IMR-90 (cell line): ENCODE data around the gene RHO. TPM values are rescaled to one million over a fixed set of nuclear protein-coding genes. Genes with fewer than 3 reads are reported as not detected.

Experiments used
- ATAC-seq: fragments of 200-7000 bp; cut with Tn5 transposase; 2 replicates; pipeline ENCODE4 v1.9.1; 2020; ENCODE audit warnings: low read depth, mild to moderate bottlenecking, moderate library complexity
- BruUV-seq: library from RNA; stranded (reverse); fragments of 400-500 nt; replicated peaks from 2 replicates; lab custom pipeline; 2021; lab: Mats Ljungman, UMichigan
- CTCF ChIA-PET: fragments of 300-600 bp; formaldehyde crosslinking; extraction: SDS; loops from one replicate; lab custom pipeline; 2021; ENCODE audit warnings: antibody characterized with exemption; lab: Yijun Ruan, JAX
- POLR2A ChIA-PET: fragments of 300-600 bp; sonication (Branson Sonifier 250); formaldehyde crosslinking; loops from one replicate; lab custom pipeline; 2022; ENCODE audit warnings: antibody characterized with exemption; ENCODE audit not compliant: unreplicated experiment; lab: Charles Lee
- DNase-seq: peaks from one replicate; pipeline ENCODE4 v3.0.0; 2013
- H2AFZ ChIP-seq: replicated peaks from 2 replicates; pipeline ENCODE3; 2013; ENCODE audit warnings: low read length, mild to moderate bottlenecking; ENCODE audit not compliant: poor library complexity
- H2AK5ac ChIP-seq: 2 replicates; pipeline ENCODE4 v1.6.1; 2013; ENCODE audit warnings: low read depth, low read length, inconsistent platforms
- H2AK9ac ChIP-seq: replicated peaks from 2 replicates; pipeline ENCODE3; 2013; ENCODE audit warnings: mild to moderate bottlenecking, low read depth, low read length, moderate library complexity; ENCODE audit not compliant: poor library complexity
- H2BK120ac ChIP-seq: 2 replicates; pipeline ENCODE4 v1.6.1; 2013; ENCODE audit warnings: low read depth, low read length, inconsistent platforms
- H2BK15ac ChIP-seq: 3 replicates; pipeline ENCODE4 v1.6.1; 2013; ENCODE audit warnings: low read depth, low read length, inconsistent platforms
- H2BK20ac ChIP-seq: 2 replicates; pipeline ENCODE4 v1.6.1; 2013; ENCODE audit warnings: low read depth, mild to moderate bottlenecking, inconsistent platforms, low read length, moderate library complexity
- H2BK5ac ChIP-seq: 2 replicates; pipeline ENCODE4 v1.6.1; 2013; ENCODE audit warnings: mild to moderate bottlenecking, low read depth, low read length, inconsistent platforms; ENCODE audit not compliant: poor library complexity, severe bottlenecking
- H3K14ac ChIP-seq: replicated peaks from 2 replicates; pipeline ENCODE4 v1.6.1; 2013; ENCODE audit warnings: low read depth, low read length, inconsistent platforms
- H3K18ac ChIP-seq: 2 replicates; pipeline ENCODE4 v1.6.1; 2013; ENCODE audit warnings: low read depth, low read length, control low read depth
- H3K23ac ChIP-seq: 2 replicates; pipeline ENCODE4 v1.6.1; 2013; ENCODE audit warnings: low read depth, low read length, inconsistent platforms
- H3K27ac ChIP-seq: 2 replicates; pipeline ENCODE4 v1.5.1; 2013; ENCODE audit warnings: mild to moderate bottlenecking, control low read depth, low read length; ENCODE audit not compliant: insufficient read depth
- H3K27me3 ChIP-seq: 2 replicates; pipeline ENCODE4 v1.6.1; 2013; ENCODE audit warnings: low read length; ENCODE audit not compliant: control insufficient read depth, insufficient read depth
- H3K36me3 ChIP-seq: 2 replicates; pipeline ENCODE4 v1.6.1; 2013; ENCODE audit warnings: low read length, mixed read lengths; ENCODE audit not compliant: control insufficient read depth, insufficient read depth
- H3K4ac ChIP-seq: 2 replicates; pipeline ENCODE4 v1.6.1; 2013; ENCODE audit warnings: low read depth, low read length, inconsistent platforms
- H3K4me1 ChIP-seq: 2 replicates; pipeline ENCODE4 v1.6.1; 2013; ENCODE audit warnings: low read length, mixed read lengths; ENCODE audit not compliant: control insufficient read depth, insufficient read depth
- H3K4me2 ChIP-seq: 2 replicates; pipeline ENCODE4 v1.6.1; 2013; ENCODE audit warnings: low read depth, mild to moderate bottlenecking, control low read depth, low read length, moderate library complexity
- H3K4me3 ChIP-seq: 2 replicates; pipeline ENCODE4 v1.5.1; 2013; ENCODE audit warnings: low read depth, mild to moderate bottlenecking, control low read depth, low read length, moderate library complexity; ENCODE audit not compliant: insufficient read depth
- H3K56ac ChIP-seq: 2 replicates; pipeline ENCODE4 v1.6.1; 2013; ENCODE audit warnings: low read length, inconsistent platforms; ENCODE audit not compliant: insufficient read depth; ENCODE audit errors: extremely low read depth
- H3K79me1 ChIP-seq, 2 experiments: 2 replicates each; pipeline ENCODE4 v1.6.1; 2013; ENCODE audit warnings: low read length in 2 of 2, inconsistent platforms in 1 of 2, low read depth in 1 of 2
- H3K9ac ChIP-seq: 2 replicates; pipeline ENCODE4 v1.6.1; 2013; ENCODE audit warnings: low read depth, low read length, control low read depth
- H3K9me1 ChIP-seq: 2 replicates; pipeline ENCODE4 v1.6.1; 2013; ENCODE audit warnings: low read length, inconsistent platforms; ENCODE audit not compliant: insufficient read depth
- H3K9me3 ChIP-seq: 2 replicates; pipeline ENCODE4 v1.6.1; 2013; ENCODE audit warnings: low read length; ENCODE audit not compliant: control insufficient read depth, insufficient read depth
- H4K20me1 ChIP-seq: 2 replicates; pipeline ENCODE4 v1.6.1; 2013; ENCODE audit warnings: low read length, inconsistent platforms; ENCODE audit not compliant: insufficient read depth
- H4K5ac ChIP-seq: 2 replicates; pipeline ENCODE4 v1.6.1; 2013; ENCODE audit warnings: mild to moderate bottlenecking, low read depth, low read length, control low read depth
- H4K8ac ChIP-seq, 2 experiments: 2 replicates each; pipeline ENCODE4 v1.6.1; 2013; ENCODE audit warnings: low read depth in 2 of 2, low read length in 2 of 2, control low read depth in 1 of 2, inconsistent platforms in 1 of 2
- H4K91ac ChIP-seq: 2 replicates; pipeline ENCODE4 v1.6.1; 2013; ENCODE audit warnings: low read depth, low read length, inconsistent platforms; ENCODE audit not compliant: insufficient read depth
- CEBPB ChIP-seq: IDR thresholded peaks from 2 replicates; pipeline ENCODE4 v1.6.1; 2012; ENCODE audit warnings: low read depth, low read length, improper control_type of control experiment
- CHD1 ChIP-seq: IDR thresholded peaks from 2 replicates; pipeline ENCODE4 v1.6.1; 2012; ENCODE audit warnings: low read depth, low read length, improper control_type of control experiment
- CTCF ChIP-seq: conservative IDR thresholded peaks from 2 replicates; pipeline ENCODE4 v1.5.1; 2012; ENCODE audit warnings: mild to moderate bottlenecking, low read depth, low read length, improper control_type of control experiment
- ELK1 ChIP-seq: fragments of 150-350 bp; IDR thresholded peaks from 2 replicates; pipeline ENCODE4 v1.6.1; 2016; ENCODE audit warnings: low read depth, mild to moderate bottlenecking, low read length, moderate library complexity, borderline replicate concordance
- FOS ChIP-seq: fragments of 150-350 bp; IDR thresholded peaks from 2 replicates; pipeline ENCODE4 v1.6.1; 2016; ENCODE audit warnings: low read depth, low read length
- MAFK ChIP-seq: IDR thresholded peaks from 2 replicates; pipeline ENCODE4 v1.6.1; 2012; ENCODE audit warnings: low read depth, low read length, improper control_type of control experiment
- NFE2L2 ChIP-seq: fragments of 150-350 bp; IDR thresholded peaks from 2 replicates; pipeline ENCODE4 v1.6.1; 2016; ENCODE audit warnings: low read depth, mild to moderate bottlenecking, low read length
- POLR2A ChIP-seq: IDR thresholded peaks from 2 replicates; pipeline ENCODE4 v1.6.1; 2012; ENCODE audit warnings: mild to moderate bottlenecking, low read depth, low read length
- RCOR1 ChIP-seq: IDR thresholded peaks from 2 replicates; pipeline ENCODE4 v1.6.1; 2012; ENCODE audit warnings: mild to moderate bottlenecking, low read length, improper control_type of control experiment; ENCODE audit not compliant: insufficient replicate concordance
- USF2 ChIP-seq: fragments of 150-350 bp; IDR thresholded peaks from 2 replicates; pipeline ENCODE4 v1.6.1; 2017; ENCODE audit warnings: mild to moderate bottlenecking, antibody characterized with exemption, low read length, low read depth
- dilution Hi-C: fragments of 300-500 bp; cut with HindIII; formaldehyde crosslinking; loops from one replicate; pipeline ENCODE4 v1.14.3; 2018; ENCODE audit warnings: low sequenced_read_pairs; ENCODE audit not compliant: unreplicated experiment
- in situ Hi-C: fragments of 300-500 bp; cut with MboI; formaldehyde crosslinking; loops from 3 replicates; pipeline ENCODE4 v1.14.3; 2019; ENCODE audit warnings: low sequenced_read_pairs, inconsistent platforms, mixed read lengths
- intact Hi-C: fragments of 100-400 bp; cut with micrococcal nuclease; formaldehyde crosslinking; loops from 2 replicates; pipeline ENCODE4 v1.10.0; 2022
- polyA plus RNA-seq, 3 experiments: library from polyadenylated mRNA; depleted of rRNA; stranded (reverse); fragments of >200 nt; gene quantifications; 2 replicates each; pipeline ENCODE4 v1.2.3, GENCODE V29; 2012; ENCODE audit warnings: low replicate concordance in 1 of 3
- total RNA-seq: library from RNA; depleted of rRNA; stranded (reverse); fragments of >200 nt; gene quantifications from 2 replicates; pipeline ENCODE4 v1.2.3, GENCODE V29; 2012

The RHO gene
- total and polyA plus RNA-seq, 2 of the 4 experiments (the other 2 are of a cell fraction) = not detected

- no peak overlapping the region for H3K14ac ChIP-seq
- no peak overlapping the region for H4K8ac ChIP-seq
- BruUV-seq = no TSS peak
- no peak overlapping the region for H3K4me3 ChIP-seq
- no peak for TF ChIP-seq NFE2L2
- TF ChIP-seq ELK1 = no peak
- TF ChIP-seq CHD1 = no peak
- TF ChIP-seq POLR2A = no peak
- no peak for TF ChIP-seq USF2
- no peak for TF ChIP-seq FOS
- no peak for TF ChIP-seq CEBPB
- no peak for TF ChIP-seq RCOR1
- no peak for TF ChIP-seq CTCF
- no peak for TF ChIP-seq MAFK
- dilution Hi-C loops (no loop called here), in situ Hi-C loops (no loop called here), intact Hi-C loops (no loop called here)
- H3K23ac ChIP-seq = no peak overlapping the region
- no peak overlapping the region for H3K9ac ChIP-seq
- POLR2A ChIA-PET = no interaction called here
- H2BK5ac ChIP-seq = no peak overlapping the region
- no peaks in the 10 kb centered on the region for H4K20me1 ChIP-seq
- H3K27ac ChIP-seq = no peak overlapping the region
- H2AK5ac ChIP-seq = no peak overlapping the region
- peaks cover 6% of the 10 kb centered on the region; the same call in 1 of the 2 replicates for H3K9me1 ChIP-seq
- CTCF ChIA-PET = no interaction called here
- H3K27me3 ChIP-seq = no peaks in the 10 kb centered on the region
- DNase-seq (no peak), ATAC-seq (no peak)
- no peak overlapping the region for H2AK9ac ChIP-seq
- no peaks in the 10 kb centered on the region for H3K9me3 ChIP-seq
- H3K56ac ChIP-seq = no peak overlapping the region
- no peaks in the 10 kb centered on the region for H3K4me1 ChIP-seq
- no peak overlapping the region for H3K4me2 ChIP-seq
- H2BK20ac ChIP-seq = no peak overlapping the region
- H4K5ac ChIP-seq = no peak overlapping the region
- H2AFZ ChIP-seq = no peak overlapping the region
- H3K36me3 ChIP-seq = peaks cover 20% of the 10 kb centered on the region; the same call in 1 of the 2 replicates
- no peaks in the 10 kb centered on the region for H3K79me1 ChIP-seq
- no peak overlapping the region for H4K91ac ChIP-seq
- H3K18ac ChIP-seq = no peak overlapping the region
- H2BK15ac ChIP-seq = no peak overlapping the region
- H3K4ac ChIP-seq = no peak overlapping the region
- H2BK120ac ChIP-seq = no peak overlapping the region
Observed at GRCh38 chr3:129512595-129512994, 15.8 kb upstream of the RHO start.
